Stimulated activated CD4-positive, alpha-beta T cell treated with anti-CD3 and anti-CD28 coated beads, Interleukin-1b, Interleukin-23, amount 100 ng/mL, for 1 hour (primary cell): ENCODE measurements around the gene TPCN2.

ENCODE experiments used
- DNase-seq, 2 donors: peaks; one replicate each; pipeline ENCODE4 v3.0.0-alpha.2; 2020; ENCODE audit warnings: low read depth in 2 of 2

Gene TPCN2

GRCh38 chr11:69165775-69166174 lies 117.0 kb downstream of the TPCN2 start:
- DNase-seq, result no peak

GRCh38 chr11:69166218-69167115 lies 117.7 kb downstream of the TPCN2 start:
- peak in 1 of 2 donors; percentile 10 for DNase-seq

- DNase-seq, result no peak
Observed at GRCh38 chr11:69167130-69167915, 118.6 kb downstream of the TPCN2 start.

DNA sequence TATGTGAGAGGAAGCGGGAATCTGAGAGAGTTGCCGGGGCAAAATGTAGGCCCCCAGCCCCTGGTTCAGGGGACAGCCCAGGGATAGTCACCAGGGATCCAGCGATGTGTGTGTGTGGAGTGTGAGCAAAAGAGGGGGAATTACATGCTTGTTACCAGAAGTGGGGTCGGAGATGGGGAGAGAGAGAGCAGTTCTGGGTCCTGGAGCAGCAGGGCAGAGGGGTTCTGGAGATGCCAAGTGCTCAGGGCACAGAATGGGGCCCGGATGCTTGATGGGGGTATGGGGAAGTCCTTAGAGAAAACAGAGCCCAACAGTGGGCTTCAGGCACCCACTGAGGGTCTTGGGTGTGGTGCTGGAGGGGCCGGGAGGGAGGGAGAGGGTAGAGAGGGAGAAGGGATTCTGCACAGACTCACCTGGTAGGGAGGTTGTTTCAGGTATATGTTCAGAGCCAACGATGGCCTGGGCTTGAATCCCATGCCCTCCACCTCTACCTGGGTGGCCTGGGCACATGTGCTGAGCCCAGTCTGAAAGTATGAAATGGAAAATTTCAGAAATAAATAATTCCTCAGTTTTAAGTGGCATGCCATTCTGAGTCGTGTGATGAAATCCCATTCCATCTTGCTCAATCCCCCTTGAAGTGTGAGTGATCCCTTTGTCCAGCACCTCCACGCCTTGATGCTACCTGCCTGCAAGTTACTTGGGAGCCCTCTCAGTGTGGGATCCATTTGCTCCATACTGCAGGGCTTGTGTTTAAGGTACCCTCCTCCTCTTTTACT lies 119.4 kb downstream of the TPCN2 start:
- DNase-seq, result no peak

DNA sequence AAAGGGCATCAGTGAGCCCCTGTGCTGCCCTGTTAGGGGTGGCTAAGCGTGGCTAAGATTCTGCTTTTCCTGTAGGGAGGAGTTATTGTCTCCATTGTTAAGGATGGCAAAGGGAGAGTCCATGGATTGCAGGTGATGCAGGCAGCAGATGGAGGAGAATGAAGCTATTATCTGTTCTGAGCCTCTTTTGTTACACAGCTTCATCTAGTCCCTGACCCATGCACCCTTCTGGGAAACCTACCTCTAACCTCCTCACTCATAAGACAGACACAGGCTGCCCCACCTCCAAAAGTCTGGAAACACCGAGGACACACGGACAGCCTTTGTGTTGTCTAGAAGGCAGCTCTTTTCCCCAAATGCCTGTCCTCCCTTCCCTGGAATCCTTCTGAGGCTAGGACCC lies 120.7 kb downstream of the TPCN2 start:
- DNase-seq, result no peak

DNA sequence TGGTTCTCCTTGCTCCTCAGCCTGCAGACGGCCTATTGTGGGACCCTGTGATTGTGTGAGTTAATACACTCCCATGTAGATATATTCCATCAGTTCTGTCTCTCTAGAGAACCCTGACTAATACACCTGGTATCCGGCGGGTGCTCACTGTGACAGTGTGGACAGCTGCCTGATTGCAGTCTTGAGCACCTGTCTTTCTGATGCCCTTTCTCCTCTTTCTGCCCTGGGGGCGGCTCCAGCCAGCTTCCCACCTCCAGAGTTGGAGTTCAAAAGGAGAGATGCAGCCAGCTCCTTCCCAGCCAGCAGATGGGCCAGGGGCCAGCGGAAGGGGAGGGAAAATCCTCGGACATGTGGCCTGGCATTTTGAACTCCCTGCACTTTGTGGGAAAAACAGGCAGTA lies 122.0 kb downstream of the TPCN2 start:
- DNase-seq, result no peak

GRCh38 chr11:69171476-69172240 lies 122.9 kb downstream of the TPCN2 start:
- DNase-seq, result no peak

- no peak for DNase-seq
Observed at GRCh38 chr11:69172674-69173073, 123.9 kb downstream of the TPCN2 start.

DNA sequence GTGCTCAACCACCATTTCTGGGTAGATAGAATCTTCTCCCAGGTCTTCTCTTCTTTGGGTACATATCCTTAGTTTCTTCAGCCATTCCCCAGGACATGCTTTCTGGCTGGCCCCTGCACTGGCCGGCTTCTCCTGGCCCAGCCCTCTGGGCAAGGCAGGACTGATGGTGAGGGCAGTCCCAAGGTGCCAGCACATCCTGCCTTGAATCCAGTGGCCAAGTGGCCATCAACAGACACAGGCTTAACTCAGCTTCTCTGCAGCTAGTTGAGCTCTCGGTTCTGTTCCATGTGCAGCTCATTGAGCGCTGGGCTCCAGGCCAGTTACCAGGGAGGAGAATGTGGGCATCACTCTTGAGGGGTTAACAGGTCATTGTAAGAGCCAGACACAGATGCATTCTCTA lies 124.6 kb downstream of the TPCN2 start:
- no peak for DNase-seq

- no peak for DNase-seq
Observed at GRCh38 chr11:69173925-69174581, 125.3 kb downstream of the TPCN2 start.

DNA sequence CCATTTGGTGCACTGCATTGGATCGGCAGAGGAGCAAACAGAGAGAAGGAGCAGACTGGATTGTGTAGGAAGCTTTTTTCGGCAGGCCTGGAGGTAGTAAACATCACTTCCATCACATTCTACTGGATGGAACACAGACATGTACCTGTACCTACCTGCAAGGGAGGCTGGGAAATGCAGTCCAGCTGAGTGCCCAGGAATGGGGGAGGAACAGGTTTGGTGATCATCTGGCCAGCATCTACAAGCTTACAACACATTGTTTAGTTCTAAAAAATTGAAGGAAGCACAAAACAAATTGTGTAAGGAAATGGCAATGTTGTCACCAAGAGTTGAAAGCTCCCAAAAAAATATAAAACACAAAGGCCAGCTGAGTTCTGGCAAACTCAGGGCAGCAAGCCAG lies 126.1 kb downstream of the TPCN2 start:
- no peak for DNase-seq

- DNase-seq, result no peak
Observed at GRCh38 chr11:69178819-69179482, 130.2 kb downstream of the TPCN2 start.

DNA sequence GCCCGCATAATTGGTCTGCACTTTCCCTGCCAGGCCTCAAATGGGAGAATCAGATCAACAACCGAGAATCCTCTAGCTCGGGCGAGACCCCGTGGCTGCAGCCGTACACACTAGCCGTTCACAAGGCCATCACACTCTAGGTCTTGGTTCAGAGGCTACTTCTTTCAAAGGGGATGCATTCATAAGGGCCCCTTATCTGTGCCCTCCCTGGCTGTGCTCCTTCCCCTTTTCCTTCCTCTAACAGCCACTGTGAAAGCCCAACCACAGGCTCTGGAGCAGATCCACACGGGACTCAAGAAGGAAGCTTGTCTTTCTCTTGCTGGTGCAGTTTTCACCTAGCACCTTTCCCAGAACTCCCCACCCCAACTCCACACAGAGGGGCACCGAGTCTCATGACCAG lies 131.5 kb downstream of the TPCN2 start:
- DNase-seq, result no peak

DNA sequence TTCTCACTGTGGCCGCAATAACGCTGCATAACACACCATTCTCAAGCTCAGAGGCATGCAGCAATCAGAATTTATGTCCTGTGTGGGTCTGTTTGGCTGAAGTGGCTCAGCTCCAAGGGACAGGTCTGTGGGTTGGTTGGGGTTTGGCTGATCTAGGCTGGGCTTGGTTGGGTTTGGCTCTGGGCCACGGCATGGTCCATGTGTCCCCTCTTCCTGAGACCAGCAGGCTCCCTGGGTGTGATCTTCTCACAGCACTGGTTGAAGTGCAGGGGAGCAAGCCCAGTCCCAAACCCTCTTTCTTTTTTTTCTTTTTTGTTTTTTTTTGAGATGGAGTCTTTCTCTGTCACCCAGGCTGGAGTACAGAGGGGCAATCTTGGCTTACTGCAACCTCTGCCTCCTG lies 132.0 kb downstream of the TPCN2 start:
- DNase-seq, result no peak

- no peak for DNase-seq
Observed at GRCh38 chr11:69183613-69184012, 134.9 kb downstream of the TPCN2 start.
